Loucy (cell line): ENCODE measurements around the gene GBF1.

Source experiments
- EZH2phosphoT487 ChIP-seq: fragments of 200-600 bp; IDR thresholded peaks from 2 replicates; pipeline ENCODE4 v1.6.1; 2018; ENCODE audit warnings: antibody characterized with exemption, mild to moderate bottlenecking, moderate library complexity, borderline replicate concordance
- TF ChIP-seq, protein P1 (sequence below): fragments of 200-600 bp; sonication (generic); conservative IDR thresholded peaks from 2 replicates; pipeline ENCODE4 v1.5.1; 2014; ENCODE audit warnings: mild to moderate bottlenecking, antibody characterized with exemption, low read length

DNA sequence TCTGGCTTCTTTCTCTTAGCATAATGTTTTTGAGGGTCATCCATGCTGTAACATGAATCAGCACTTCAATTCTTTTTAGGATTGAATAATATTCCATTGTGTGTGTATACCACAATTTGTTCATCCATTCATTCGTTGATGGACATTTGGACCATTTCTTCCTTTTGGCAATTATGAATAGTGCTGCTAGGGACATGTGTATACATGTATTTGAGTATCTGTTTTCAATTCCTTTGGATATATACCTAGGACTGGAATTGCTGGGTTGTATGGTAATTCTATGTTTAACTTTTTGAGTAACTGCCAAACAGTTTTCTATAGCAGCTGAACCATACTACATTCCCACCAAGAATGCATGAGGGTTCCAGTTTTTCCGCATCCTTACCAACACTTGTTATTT lies 39.2 kb downstream of the GBF1 start:
- TF ChIP-seq, protein P1, sequence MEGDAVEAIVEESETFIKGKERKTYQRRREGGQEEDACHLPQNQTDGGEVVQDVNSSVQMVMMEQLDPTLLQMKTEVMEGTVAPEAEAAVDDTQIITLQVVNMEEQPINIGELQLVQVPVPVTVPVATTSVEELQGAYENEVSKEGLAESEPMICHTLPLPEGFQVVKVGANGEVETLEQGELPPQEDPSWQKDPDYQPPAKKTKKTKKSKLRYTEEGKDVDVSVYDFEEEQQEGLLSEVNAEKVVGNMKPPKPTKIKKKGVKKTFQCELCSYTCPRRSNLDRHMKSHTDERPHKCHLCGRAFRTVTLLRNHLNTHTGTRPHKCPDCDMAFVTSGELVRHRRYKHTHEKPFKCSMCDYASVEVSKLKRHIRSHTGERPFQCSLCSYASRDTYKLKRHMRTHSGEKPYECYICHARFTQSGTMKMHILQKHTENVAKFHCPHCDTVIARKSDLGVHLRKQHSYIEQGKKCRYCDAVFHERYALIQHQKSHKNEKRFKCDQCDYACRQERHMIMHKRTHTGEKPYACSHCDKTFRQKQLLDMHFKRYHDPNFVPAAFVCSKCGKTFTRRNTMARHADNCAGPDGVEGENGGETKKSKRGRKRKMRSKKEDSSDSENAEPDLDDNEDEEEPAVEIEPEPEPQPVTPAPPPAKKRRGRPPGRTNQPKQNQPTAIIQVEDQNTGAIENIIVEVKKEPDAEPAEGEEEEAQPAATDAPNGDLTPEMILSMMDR, result no peak
- TF ChIP-seq EZH2phosphoT487, result no peak
